GM18505 (cell line): ENCODE measurements around the gene PBX3.

Experiments
- ATAC-seq: cut with Tn5 transposase; IDR thresholded peaks from one replicate; pipeline ENCODE4 v1.9.1; 2021; ENCODE audit not compliant: unreplicated experiment
- POLR2A ChIP-seq: IDR thresholded peaks from 4 replicates; pipeline ENCODE4 v1.6.1; 2011; ENCODE audit warnings: borderline replicate concordance; ENCODE audit not compliant: insufficient read depth, insufficient read length; ENCODE audit errors: extremely low read depth

PBX3 gene

DNA sequence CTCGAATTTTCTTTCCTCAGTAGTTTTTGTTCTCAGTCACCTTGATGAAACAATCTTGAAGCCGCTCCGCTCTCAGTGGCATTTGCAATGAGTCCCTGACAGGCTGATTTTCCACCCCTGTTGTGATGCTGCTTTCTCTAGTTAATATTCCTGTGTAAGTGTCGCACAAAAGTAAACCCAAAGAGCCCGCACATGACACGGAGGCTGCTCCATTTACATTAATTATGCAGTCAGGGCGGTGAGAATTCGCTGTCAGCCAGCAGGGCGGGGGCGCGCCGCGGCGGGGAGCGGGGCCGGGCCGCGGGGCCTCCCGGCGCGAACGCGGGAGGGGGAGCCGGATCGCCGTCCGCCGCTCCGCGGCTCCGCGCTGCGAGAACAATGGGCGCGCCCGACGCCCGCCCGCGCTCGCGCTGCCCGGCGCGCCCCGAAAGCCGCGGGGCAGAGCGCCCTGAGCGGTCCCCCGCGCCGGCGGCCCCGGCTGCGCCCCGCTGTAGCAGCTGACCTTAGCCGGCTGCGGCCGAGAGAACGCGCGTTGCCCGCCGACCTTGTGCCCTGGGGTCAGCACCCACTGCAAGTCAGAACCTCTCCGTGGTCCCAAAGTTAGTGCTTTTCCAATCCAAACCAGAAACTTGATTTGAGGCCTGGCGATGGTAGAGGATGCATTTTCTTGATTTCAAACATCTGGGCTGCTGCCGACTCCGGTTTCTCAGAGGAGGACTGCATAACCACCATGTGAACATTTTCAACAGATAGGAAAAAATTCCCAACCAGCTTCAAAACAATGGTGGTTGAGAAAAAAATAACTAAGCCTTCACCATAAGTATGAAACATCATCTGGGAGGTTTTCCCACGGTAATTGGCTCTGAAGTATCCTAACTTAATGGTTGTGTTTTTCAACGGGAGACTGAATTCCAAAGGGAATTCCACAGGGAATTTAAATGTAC lies 142.6 kb downstream of the PBX3 start:
- TF ChIP-seq POLR2A, result no peak
- peak; percentile 61 for ATAC-seq

DNA sequence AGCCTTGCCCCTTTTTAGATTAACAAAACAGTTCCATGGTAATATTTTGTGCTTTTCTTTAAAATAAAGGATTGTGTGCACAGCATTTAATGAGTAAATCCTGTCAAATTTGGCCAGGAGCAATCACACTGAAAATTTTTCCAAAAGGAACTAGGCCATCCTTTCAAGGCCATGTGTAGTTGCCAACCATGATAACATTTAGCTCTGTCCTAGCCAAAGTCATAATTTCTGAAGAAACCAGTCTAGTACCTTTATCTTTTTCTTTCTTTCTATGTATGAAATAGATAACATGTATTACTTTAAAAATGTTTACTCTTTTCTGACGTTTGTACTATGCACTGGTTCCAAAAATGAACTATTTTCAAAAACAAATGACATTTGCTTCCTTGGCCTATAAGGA lies 143.7 kb downstream of the PBX3 start:
- no peak for TF ChIP-seq POLR2A
- ATAC-seq, result no peak

DNA sequence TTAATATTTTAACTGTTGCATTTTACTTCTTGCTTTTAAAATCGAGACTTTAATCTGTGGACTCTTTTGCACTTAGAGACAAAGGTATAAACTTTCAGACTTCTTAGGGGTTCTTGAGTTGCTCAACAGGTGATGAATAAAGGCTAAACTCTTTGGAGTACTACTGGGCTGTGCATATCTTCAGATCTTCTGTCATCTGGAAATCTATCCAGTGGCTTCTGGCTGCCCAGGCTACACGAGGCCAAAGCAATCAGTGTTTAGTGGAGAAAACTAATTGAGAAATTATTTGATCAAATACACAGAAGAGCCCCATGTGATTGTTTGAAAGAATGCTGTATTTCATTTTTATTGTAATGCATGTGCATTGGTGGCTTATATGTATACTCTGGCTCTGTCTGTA lies 146.1 kb downstream of the PBX3 start:
- no peak for TF ChIP-seq POLR2A

DNA sequence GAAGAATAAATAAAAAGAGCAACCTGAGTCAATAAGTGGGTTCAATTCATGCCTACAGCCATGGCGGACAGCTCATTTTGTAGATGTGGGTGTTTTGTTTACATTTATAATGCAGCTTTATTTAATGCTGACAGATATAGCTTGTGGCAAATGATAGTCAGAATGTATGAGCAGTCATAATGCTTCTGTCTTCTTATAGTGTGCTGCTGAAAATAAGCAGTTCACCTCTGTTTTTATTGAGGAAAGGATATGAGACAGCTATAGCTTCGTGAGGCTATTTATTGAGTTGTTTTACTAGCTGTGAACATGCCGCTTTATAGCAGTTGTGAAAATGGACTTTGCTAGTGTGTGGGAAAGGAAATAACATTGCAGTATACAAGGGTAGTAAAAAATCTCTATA lies 147.4 kb downstream of the PBX3 start:
- TF ChIP-seq POLR2A, result no peak
- ATAC-seq, result no peak

More for the DNA sequence above, 146.1 kb downstream of the PBX3 start:
- ATAC-seq, result no peak

DNA sequence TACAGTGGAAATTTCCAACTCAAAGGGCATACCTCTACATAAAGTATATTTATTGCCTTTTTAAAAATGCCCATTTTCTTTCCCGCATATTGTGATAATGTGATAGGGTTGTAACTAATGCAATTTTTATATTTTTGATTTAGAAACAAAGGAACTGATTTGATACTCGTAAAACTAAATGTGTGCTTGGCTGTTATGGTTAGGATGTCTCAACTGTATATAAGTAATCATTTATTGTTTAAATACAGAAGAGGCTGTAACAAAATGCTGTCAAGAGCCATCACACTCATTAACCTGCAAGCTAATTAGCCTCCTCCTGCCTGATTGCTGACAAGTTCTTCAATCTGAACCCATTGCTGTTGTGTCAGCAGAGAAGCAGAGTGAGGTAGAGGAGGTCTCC lies 149.2 kb downstream of the PBX3 start:
- TF ChIP-seq POLR2A, result no peak
- no peak for ATAC-seq

DNA sequence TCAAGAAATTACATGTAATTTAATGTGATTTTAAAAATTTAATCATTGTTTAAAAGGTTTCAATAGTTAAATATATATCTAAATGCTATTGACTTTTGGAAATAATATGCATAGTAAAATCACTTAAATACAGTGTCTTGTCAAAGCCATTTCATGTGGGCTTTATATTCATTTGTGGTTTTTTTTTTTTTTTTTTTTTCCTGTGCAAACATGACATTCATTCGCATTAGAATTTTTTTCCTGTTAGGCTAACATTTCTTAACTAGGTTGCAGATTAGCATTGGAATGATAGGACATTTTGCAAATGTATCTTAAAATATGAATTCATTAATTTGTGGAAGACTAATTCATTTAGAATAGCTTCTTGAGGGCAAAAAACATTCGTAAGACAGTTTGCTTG lies 149.8 kb downstream of the PBX3 start:
- no peak for TF ChIP-seq POLR2A
- ATAC-seq, result no peak

DNA sequence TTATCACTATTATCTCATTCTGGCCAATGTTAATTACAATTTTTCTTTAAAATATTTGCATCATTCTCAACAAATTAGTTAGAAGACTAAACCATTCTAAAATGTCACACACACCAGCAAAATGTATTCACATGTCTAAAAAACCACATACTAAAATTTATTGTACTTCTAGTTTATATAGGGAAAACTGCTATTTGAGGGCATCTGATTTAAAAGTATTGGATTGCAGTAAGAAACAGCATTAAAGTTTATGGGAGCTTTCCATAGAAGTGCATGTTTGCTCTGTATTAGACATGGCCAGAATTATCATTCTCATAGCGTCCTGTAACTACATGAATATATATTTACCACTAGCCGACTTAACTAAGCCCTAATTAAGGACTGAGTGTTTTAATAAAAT lies 150.3 kb downstream of the PBX3 start:
- no peak for TF ChIP-seq POLR2A

DNA sequence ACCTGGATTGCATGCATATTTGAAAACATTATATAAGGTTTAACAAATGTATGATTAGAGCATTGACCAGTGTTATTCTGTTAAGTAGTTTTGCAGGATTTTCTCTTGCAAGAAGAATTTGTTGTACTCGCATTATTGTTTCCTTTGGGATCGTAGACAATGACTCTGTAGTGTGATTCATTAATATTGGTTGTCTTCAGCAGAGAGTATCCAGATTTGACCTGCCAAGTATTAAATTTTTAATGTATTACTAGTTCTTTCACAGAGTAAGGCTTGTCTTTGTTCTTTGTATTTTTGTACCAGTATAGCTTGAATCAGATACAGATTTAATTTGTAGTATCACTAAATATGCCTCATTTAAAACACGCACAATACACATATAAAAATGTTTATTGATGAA lies 155.0 kb downstream of the PBX3 start:
- TF ChIP-seq POLR2A, result no peak
- ATAC-seq, result no peak

More for the DNA sequence above, 150.3 kb downstream of the PBX3 start:
- no peak for ATAC-seq

DNA sequence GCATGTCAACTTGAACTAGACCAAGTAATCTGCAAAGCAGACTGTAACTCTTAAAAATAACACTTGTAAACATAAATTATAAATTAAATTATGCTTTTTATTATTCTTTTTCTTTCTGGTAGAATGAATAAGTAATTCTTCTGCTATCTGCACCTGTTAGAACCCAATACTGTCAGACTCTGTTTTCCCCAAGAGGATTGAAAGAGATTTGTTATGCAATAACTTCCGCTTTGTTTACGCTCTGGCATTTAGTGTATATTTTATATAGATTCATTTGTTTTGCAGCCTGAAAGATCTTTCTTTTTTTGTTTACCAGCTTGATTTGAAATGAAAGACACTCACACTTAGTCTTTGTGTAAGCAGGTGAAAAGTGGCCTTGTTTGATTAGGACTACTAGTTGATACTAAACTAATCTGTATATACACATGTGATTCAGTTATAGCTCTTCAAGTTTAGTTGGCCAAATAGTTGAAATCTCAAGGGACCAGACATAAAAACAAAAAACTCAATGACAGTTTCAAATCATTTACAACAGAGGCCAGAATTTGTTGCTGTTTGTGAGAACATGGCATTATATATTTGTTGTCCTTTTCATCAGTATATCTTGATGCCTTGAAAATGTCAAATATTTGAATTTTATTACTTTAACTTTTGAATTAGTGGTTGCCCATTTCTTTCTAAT lies 155.8 kb downstream of the PBX3 start:
- no peak for TF ChIP-seq POLR2A
- no peak for ATAC-seq

DNA sequence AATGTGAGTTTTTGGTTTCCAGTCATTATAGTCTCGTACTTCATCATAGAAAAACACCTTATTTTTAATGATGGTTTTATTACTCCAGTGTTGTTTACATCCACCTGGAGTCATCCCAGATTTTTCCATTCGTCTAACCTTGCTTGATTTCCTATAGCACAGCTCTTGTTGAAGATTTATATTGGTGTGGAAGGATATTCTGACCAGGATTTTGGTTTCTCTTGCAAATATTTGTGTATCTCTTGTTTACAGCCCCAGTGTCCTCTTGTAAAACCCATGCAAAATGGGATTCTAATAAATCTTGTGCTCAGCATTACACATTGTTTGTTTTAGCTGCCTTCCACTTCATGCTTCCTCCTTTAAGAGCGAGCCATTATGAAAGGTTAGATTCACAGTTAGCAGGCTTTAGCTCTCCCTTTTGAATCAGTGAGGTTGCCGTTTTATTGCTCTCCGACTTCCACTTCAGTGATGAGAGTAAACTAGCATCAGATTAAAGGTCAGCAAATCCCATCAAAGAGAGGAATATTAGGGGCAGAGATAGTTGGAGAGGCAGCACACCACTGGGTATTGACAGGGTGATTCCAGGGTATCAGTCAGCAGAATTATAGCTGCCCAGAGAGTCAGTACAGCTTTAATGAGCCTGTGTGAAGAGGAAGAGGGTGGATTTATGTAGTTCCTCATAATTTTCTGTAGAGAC lies 157.1 kb downstream of the PBX3 start:
- no peak for TF ChIP-seq POLR2A
- no peak for ATAC-seq

DNA sequence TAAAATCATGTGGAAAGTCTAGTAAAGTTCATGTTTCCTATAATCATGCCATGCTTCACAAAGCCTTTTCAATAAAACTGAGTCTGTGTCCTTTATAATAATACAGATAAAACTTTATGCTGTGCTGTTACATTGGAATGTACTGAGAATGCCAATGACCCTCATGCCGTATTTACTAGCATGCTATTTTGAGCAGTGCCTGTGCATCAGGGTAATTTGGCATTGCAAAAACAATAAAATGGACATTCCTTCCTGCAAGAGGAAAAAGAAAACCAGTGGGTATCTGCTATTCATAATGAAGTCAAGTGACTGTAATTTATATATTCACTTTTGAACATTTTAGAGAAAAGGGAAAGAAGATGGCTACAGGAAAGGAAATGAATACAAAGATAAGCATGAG lies 159.0 kb downstream of the PBX3 start:
- no peak for ATAC-seq
- no peak for TF ChIP-seq POLR2A

DNA sequence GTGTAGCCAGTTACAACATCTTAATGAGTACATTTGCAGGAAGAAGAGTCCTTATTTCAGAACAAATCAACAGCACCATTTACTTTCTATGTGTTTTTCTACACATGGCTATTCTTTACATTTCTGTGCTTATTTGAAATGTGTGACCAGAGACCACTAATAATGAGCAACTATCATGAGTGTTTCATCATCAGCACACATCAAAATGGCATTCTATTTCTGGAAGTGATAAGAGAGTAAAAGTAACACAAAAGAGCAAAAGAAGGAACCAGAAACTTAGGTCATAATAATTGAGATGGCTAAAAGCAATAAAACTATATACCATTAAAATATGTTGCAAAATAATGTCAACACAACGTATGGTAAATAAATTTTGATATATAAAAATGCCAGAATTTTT lies 159.7 kb downstream of the PBX3 start:
- no peak for TF ChIP-seq POLR2A
- no peak for ATAC-seq

DNA sequence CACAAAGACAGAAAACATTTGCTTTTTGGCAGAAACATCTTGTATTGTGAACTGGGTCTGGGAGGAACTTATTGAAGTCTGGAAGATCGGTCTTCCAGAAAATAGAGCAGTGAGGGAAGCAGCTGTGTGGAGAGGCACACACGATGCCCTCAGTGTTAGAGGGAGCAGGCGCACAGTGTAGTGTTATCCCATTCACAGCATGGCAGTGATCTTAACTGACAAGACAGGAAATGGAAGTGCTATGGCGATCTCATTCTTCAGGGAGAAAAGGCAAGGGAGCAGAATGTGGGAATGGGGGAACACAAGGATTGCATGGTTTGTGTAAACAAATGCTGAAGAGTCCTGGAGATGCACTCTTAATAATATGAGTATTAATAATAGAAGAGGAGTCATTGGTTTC lies 161.0 kb downstream of the PBX3 start:
- ATAC-seq, result no peak
- no peak for TF ChIP-seq POLR2A

DNA sequence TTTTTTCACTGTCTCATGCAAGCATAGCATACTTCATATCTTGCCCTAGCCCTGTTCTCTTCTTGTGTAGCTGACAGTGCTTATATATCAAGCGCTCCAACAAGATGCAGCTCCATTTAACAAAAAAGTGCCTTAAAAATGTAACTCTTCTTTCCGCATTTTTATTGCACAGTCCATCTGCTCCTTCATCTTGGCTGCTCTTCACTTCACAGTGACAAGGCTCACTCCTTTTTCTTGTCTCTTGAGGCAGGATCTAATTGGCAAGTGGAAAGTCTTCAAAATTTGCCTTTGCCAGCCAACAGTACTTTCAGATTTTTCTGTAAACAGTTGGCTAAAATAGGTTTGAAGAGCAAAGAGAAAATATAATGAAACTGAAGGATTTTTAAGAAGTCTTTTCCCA lies 161.8 kb downstream of the PBX3 start:
- no peak for TF ChIP-seq POLR2A
- ATAC-seq, result no peak

DNA sequence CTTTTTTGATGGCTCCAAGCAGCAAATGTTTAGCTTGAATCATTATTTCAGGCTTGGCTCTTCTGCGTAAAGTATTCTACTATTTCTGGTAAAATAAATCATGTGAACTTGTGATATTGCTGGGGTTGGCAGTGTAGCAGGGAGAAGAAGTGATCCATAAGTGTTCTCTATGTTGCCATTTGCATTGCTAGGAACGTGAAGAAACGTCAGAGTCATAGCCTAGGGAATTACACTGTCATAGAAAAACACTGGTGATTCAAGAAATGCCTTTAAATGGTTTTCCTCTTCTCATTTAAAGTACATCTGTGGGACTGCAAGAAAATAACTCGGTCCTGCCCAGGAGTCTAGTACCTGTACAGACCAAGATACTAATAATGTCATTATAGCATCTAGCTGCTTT lies 162.3 kb downstream of the PBX3 start:
- no peak for TF ChIP-seq POLR2A
- no peak for ATAC-seq
